ENCODE measurements around the gene MGST2. TPM values are rescaled to one million over a fixed set of nuclear protein-coding genes. Genes with fewer than 3 reads are reported as not detected.

MGST2 gene
- total RNA-seq, 3 donors from 2014 or later (not counting 1 experiment from before 2014, with no cell fraction given), result 7.8 to 17.0 (median 10.9) TPM

- H3K36me3 Mint-ChIP-seq, result no peaks in the 10 kb centered on the region
- peaks cover 5 to 10% of the 10 kb centered on the region in 2 donors for H3K4me1 Mint-ChIP-seq
- Histone ChIP-seq H3K36me3 (ENCODE audit: control insufficient read depth, insufficient read depth, low read length) (no peaks in the 10 kb centered on the region), H3K4me1 (ENCODE audit: control insufficient read depth, insufficient read depth, low read length) (peaks cover 3% of the 10 kb centered on the region), H3K27me3 (ENCODE audit: control insufficient read depth, insufficient read depth, low read length) (no peaks in the 10 kb centered on the region), H3K4me3 (ENCODE audit: low read length) (no peak overlapping the region), H3K27ac (ENCODE audit: low read length) (no peak overlapping the region), H3K9me3 (ENCODE audit: control insufficient read depth, insufficient read depth, low read length) (no peaks in the 10 kb centered on the region)
- TF ChIP-seq CTCF (IDR thresholded peaks at IDR 0.05), result peak; percentile 96
- intact Hi-C loops (cut with micrococcal nuclease), result loop anchor here (1.0 to 10.0 kb wide), 5 partner anchors 48 to 619 kb away; no protein-coding TSS in a partner anchor
- 18% methylated on average over 10 of the region's 13 CpGs for WGBS (ENCODE audit: insufficient coverage)
- peak overlapping the region in 1 of 2 donors; percentile 1 for H3K27ac Mint-ChIP-seq
- DNase-seq (peak; percentile 55 to 88), ATAC-seq (peak; percentile 83 to 95 (median 94))
- no peaks in the 10 kb centered on the region for H3K9me3 Mint-ChIP-seq
- H3K27me3 Mint-ChIP-seq (ENCODE audit: low read depth in 2 of 2), result peaks cover 4 to 8% of the 10 kb centered on the region in 2 donors
- H3K4me3 Mint-ChIP-seq, result no peak overlapping the region
Measured at GRCh38 chr4:139651282-139652194, 14.1 kb upstream of the MGST2 start.

- H3K27me3 Mint-ChIP-seq (ENCODE audit: low read depth in 2 of 2), result peaks cover 8 to 10% of the 10 kb centered on the region in 2 donors
- H3K9me3 Mint-ChIP-seq, result no peaks in the 10 kb centered on the region
- no peak overlapping the region for H3K4me3 ChIP-seq (ENCODE audit: low read length)
- H3K27ac ChIP-seq (ENCODE audit: low read length), result no peak overlapping the region
- no peak for TF ChIP-seq CTCF (IDR thresholded peaks at IDR 0.05)
- ATAC-seq (no peak), DNase-seq (no peak)
- no peaks in the 10 kb centered on the region for H3K36me3 Mint-ChIP-seq
- H3K4me1 ChIP-seq (ENCODE audit: control insufficient read depth, insufficient read depth, low read length), result peaks cover 3% of the 10 kb centered on the region
- intact Hi-C loops (cut with micrococcal nuclease), result loop anchor here (5.0 to 10.0 kb wide), 2 partner anchors 430 to 622 kb away; no protein-coding TSS in a partner anchor
- H3K27ac Mint-ChIP-seq, result no peak overlapping the region
- no peaks in the 10 kb centered on the region for H3K27me3 ChIP-seq (ENCODE audit: control insufficient read depth, insufficient read depth, low read length)
- H3K9me3 ChIP-seq (ENCODE audit: control insufficient read depth, insufficient read depth, low read length), result no peaks in the 10 kb centered on the region
- WGBS (ENCODE audit: insufficient coverage), result 88% methylated on average over 3 of the region's 4 CpGs
- H3K36me3 ChIP-seq (ENCODE audit: control insufficient read depth, insufficient read depth, low read length), result no peaks in the 10 kb centered on the region
- peaks cover 5 to 17% of the 10 kb centered on the region in 2 donors for H3K4me1 Mint-ChIP-seq
- H3K4me3 Mint-ChIP-seq, result no peak overlapping the region
Measured at GRCh38 chr4:139654516-139654915, 11.1 kb upstream of the MGST2 start.

GRCh38 chr4:139655116-139655515 lies 10.5 kb upstream of the MGST2 start:
- DNase-seq (peak in 1 of 2 donors; percentile 15), ATAC-seq (peak in 1 of 3 donors; percentile 25)
- H3K27ac Mint-ChIP-seq, result no peak overlapping the region
- Histone ChIP-seq H3K9me3 (ENCODE audit: control insufficient read depth, insufficient read depth, low read length) (no peaks in the 10 kb centered on the region), H3K27ac (ENCODE audit: low read length) (no peak overlapping the region), H3K4me1 (ENCODE audit: control insufficient read depth, insufficient read depth, low read length) (peaks cover 3% of the 10 kb centered on the region), H3K36me3 (ENCODE audit: control insufficient read depth, insufficient read depth, low read length) (no peaks in the 10 kb centered on the region), H3K27me3 (ENCODE audit: control insufficient read depth, insufficient read depth, low read length) (no peaks in the 10 kb centered on the region), H3K4me3 (ENCODE audit: low read length) (no peak overlapping the region)
- WGBS (ENCODE audit: insufficient coverage), result 85% methylated on average over 3 of the region's 3 CpGs
- no peak for TF ChIP-seq CTCF (IDR thresholded peaks at IDR 0.05)
- H3K27me3 Mint-ChIP-seq (ENCODE audit: low read depth in 2 of 2), result peaks cover 8 to 10% of the 10 kb centered on the region in 2 donors
- H3K4me1 Mint-ChIP-seq, result peaks cover 5 to 17% of the 10 kb centered on the region in 2 donors
- H3K4me3 Mint-ChIP-seq, result no peak overlapping the region
- H3K9me3 Mint-ChIP-seq, result no peaks in the 10 kb centered on the region
- H3K36me3 Mint-ChIP-seq, result no peaks in the 10 kb centered on the region
- intact Hi-C loops (cut with micrococcal nuclease), result loop anchor here (10.0 kb wide), 1 partner anchor 430 kb away; no protein-coding TSS in a partner anchor
